Measurements from ENCODE around the gene COL5A1.
"Not testable (repeated sequence)": the region's sequence is repeated elsewhere in the genome, so short reads cannot be mapped to it uniquely, and the experiment has no call there.

COL5A1 gene

GRCh38 chr9:134679616-134680392 lies 38.2 kb downstream of the COL5A1 start:
- no peak for DNase-seq

GRCh38 chr9:134680393-134681060 lies 38.9 kb downstream of the COL5A1 start:
- no peak for DNase-seq

- no peak for DNase-seq
Measured at GRCh38 chr9:134681061-134681661, 39.6 kb downstream of the COL5A1 start.

GRCh38 chr9:134682026-134682425 lies 40.4 kb downstream of the COL5A1 start:
- DNase-seq = no peak

- DNase-seq = no peak
Measured at GRCh38 chr9:134682651-134683364, 41.2 kb downstream of the COL5A1 start.

GRCh38 chr9:134683714-134684374 lies 42.2 kb downstream of the COL5A1 start:
- DNase-seq = no peak

- no peak for DNase-seq
Measured at GRCh38 chr9:134684375-134684723, 42.7 kb downstream of the COL5A1 start.

- DNase-seq = not testable (repeated sequence)
Measured at GRCh38 chr9:134684941-134685340, 43.3 kb downstream of the COL5A1 start.

GRCh38 chr9:134685784-134686183 lies 44.2 kb downstream of the COL5A1 start:
- no peak for DNase-seq

GRCh38 chr9:134686896-134687295 lies 45.3 kb downstream of the COL5A1 start:
- no peak for DNase-seq

GRCh38 chr9:134687556-134687955 lies 46.0 kb downstream of the COL5A1 start:
- no peak for DNase-seq

GRCh38 chr9:134688231-134688630 lies 46.6 kb downstream of the COL5A1 start:
- DNase-seq = no peak

GRCh38 chr9:134688661-134689320 lies 47.2 kb downstream of the COL5A1 start:
- DNase-seq = no peak

GRCh38 chr9:134689321-134690181 lies 47.9 kb downstream of the COL5A1 start:
- DNase-seq = peak; percentile 64

- DNase-seq = no peak
Measured at GRCh38 chr9:134690301-134690751, 48.7 kb downstream of the COL5A1 start.

GRCh38 chr9:134690946-134691694 lies 49.5 kb downstream of the COL5A1 start:
- DNase-seq = no peak

- DNase-seq = no peak
Measured at GRCh38 chr9:134691695-134692572, 50.3 kb downstream of the COL5A1 start.

- no peak for DNase-seq
Measured at GRCh38 chr9:134692573-134692860, 50.9 kb downstream of the COL5A1 start.

GRCh38 chr9:134693011-134693410 lies 51.4 kb downstream of the COL5A1 start:
- no peak for DNase-seq

Data from activated CD8-positive, alpha-beta memory T cell treated with anti-CD3 and anti-CD28 coated beads, Interleukin-2, amount 50 U/mL, for 48 hours (primary cell).